HT-29 (cell line): ENCODE data around the gene OPHN1. TPM values are rescaled to one million over a fixed set of nuclear protein-coding genes. Genes with fewer than 3 reads are reported as not detected.

Experiments
- DNase-seq: peaks from one replicate; pipeline ENCODE4 v3.0.0-alpha.2; 2015; ENCODE audit warnings: low spot score
- total RNA-seq: library from RNA; depleted of rRNA; stranded (reverse); fragments of >200 nt; shearing (Covaris generic); gene quantifications from 2 replicates; pipeline ENCODE4 v1.2.3, GENCODE V29; 2014

Gene OPHN1
- total RNA-seq, 1 experiment from 2014 or later, result 17.7 TPM

DNA sequence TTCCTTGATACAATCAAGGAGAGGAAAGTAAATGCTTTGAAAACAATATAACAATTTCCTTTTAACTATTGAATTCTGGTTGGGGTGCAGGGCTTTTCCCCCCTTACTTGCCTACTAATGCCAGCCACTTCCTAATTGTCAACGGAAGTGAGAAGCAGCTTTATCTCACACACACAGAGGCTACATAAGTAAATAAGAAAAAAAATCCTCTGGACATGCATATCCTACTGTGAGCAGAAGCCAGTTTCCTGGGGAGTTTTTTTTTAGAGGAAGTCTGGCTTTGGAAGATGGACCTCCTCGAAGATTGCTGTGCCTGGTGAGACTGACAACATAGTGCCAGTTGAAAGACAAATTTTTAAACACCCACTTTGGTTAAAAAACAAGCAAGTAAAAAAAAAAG, 180.6 kb downstream of the OPHN1 start:
- no peak for DNase-seq

DNA sequence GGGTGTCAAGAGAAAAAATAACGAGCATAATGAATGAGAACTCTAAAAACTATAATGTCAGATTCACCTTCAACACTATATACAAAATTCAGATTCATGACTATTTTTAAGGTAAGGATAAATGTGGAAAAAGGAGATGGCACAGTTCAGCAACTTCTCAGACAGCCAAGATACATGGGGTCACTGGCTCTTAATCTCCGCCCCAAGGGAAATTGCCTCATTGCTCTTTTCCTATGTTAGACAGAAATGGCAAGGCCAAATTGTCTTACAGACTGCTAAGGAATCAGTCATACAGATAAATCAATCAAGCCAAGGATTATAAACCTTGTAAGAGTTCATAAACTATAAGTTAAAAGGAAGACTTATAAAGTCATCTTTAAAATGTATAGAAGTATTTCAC, 183.4 kb downstream of the OPHN1 start:
- no peak for DNase-seq

DNA sequence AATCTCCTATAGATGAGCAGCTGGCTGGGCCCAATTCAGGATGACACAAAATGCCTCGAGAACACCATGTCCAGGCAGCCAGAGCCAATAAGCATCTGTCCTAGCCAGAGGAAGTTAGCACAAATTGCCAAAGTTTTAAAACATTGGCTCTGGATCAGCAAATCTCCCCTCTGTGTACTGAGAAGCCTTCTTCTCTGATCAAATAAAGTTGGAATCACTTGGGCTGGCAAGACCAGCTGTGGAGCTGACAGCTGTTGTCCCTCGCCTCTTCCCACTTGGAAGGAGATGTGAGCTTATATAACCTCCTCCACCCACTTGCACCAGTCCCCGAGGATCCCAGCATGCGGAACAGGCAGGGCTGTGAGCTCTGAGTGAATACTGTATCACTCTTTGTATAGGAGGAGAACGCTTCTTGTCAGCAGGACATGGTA, 183.9 kb downstream of the OPHN1 start:
- DNase-seq, result no peak

DNA sequence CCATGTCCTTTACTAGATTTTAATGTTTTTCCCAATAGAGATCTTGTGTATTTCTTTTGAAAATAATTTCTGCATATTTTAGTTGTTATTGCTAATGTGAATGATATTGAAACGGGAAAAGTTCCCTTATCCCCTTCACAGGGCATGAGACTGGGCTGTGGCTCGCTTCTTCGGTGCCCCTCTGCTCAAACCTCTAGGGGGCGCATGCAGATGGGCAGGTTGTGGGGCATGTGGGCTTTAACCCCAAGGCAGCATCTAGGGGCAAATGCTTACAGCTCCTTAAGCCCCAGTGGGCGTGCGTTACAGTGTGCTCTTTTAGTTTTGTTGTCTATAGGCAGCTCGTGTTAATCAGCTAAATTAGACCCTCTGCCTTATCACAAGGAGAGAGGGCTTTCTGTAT, 194.7 kb downstream of the OPHN1 start:
- peak; percentile 10 for DNase-seq

DNA sequence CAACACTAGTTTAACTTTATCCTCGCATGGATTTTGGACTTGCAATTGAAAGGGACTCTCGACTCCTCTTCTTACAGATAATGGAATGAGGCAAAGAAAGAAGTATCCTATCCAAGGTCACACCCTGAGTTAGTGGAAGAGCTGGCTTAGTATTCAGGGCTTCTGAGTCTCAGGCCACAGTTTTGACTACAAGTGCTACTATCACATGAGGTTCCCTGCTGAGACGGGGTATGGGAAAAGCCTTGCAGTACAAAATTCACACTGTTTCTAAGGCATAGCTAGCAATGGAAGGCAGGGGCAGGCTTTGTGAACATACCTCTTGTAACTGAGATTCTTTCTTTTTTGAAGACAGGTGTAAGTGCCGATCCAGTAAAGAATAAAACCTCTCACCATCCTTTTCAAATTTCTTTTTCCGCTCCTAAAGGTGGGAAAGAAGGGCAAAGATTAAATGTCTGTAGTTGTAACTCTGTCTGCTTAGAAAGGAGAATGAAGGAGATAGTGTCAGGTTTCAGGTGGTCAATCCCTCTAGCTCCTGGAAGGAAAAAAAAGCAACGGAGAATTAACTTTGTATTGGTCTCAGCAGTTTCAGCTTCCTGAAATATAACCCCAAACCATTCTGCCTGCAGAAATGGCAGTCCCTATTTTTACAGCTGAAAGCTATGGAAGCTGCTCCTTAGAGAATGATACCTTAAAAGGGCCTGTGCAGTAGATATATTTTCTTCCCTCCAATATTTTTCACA, 199.0 kb downstream of the OPHN1 start:
- DNase-seq, result no peak

DNA sequence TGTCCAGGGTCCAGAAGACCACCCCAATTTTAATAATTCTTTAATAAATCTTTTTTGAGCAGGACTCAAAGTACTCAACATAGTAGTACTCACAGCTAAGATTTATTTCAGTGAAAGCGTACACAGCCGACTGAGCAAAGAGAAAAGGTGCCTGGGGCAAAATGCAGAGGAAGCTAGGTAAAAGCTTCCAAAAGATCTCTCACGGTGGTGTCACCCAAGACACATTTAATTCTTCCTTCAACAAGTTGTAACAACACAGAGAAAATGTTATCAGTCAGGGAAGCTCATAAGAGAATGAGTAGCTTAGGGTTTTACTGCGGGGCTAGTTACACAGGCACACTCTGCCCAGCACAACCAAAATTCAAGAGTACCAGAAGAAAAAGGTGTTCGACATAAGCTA, 201.1 kb downstream of the OPHN1 start:
- DNase-seq, result no peak

DNA sequence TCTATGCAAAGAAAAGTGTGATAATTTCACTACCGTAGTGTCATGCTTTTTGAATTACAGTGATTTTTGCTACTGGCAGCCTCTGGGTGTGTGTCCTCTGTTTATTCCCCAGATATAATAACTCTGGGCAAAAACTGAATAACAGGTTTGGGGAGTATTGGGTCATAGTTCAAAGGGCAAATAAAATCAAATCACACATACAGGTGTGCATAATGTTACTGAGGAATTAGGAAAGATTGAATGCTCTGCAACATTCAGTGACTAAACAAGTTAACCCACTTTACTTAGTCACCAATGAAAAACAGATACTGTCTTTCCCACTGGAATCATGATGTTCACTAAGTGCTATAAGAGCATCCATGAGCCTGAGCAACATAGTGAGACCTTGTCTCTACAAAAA, 224.3 kb downstream of the OPHN1 start:
- DNase-seq, result no peak

DNA sequence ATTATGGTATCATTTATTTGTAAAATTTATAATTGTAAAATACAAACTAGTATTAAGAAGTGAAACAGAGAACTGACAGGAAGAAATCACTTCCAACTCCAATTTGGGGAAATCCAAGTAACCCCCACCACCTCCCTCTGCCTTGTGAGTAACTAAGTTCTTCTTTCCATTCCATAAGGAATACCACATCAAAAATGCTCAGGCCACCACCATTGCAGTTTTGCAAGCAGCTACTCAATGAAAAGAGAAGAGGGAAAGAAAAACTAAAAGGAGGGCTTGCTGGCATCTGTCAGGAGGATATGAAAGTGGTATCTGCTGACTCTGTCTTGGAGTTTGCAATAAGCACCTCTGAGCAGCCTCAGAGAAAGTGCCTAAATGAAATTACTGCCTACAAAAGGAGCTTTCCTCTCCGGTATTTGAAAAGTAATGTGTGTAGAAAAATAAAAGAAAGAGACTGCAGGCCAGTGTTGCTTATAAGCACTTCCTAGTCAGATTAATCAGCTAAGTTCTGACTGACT, 228.7 kb downstream of the OPHN1 start:
- no peak for DNase-seq

DNA sequence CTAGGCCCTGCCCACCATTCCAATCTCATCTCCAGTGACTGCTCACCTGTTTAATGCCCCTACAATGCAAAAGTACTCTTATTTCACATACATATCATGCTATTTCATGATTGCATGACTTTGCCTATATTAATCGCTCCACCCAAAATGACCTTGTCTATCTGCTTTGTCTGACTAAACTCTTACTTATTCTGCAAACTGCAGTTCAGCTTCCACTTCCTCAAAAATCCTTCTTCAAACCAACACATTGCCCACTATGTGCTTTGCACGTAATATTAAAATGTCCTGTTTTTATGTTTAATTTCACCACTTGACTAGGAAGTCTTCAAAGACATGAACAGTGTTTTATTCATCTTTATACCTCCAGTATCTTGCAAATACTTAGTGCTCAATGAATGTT, 229.6 kb downstream of the OPHN1 start:
- DNase-seq, result no peak

DNA sequence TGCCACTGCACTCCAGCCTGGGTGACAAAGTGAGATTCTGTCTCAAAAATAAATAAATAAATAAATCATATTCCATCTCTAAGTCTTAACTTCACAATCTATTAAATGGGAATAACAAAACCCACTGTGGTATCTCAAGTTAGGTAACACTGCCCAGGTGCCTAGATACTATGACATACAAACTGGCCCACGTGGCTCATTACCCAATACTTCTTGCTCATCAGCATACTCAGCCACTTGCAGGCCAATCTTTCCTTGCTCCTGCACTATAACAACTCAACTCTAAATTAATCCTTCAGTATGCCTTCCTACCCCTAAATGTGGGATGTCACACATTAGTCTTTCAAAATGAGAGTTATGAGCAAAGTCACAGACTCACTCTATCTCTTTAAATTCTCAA, 230.1 kb downstream of the OPHN1 start:
- DNase-seq, result no peak

DNA sequence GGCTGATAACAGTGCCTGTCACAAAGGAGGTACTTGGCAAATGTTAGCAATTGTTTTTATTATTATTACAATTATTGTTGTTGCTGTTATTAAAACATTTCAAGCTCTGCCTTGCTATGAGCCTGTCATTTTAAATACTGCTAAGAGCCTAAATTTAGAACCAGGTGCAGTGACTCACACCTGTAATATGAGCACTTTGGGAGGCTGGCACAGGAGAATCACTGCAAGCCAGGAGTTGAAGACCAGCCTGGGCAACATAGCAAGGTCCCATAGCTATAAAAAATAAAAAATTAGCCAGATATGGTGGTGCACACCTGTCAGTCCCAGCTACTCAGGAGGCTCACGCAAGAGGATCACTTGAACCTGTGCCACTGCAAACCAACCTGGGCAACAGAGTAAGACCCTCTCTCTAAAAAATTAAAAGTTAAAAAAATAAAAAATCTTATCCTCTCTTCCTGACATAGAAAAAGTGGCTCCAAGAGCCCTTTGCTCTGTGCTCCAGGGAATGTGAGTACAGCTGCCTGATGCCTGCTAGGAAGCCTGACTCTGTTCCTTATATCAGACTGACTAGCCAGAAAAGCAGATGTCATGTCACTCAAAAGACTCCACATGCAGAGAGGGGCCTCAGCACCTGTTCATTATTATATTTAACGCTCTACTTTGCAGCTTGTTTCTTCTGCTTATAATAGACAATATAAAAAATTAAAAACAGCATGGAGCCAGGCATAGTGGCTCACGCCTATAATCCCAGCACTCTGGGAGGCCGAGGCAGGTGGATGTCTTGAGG, 234.0 kb downstream of the OPHN1 start:
- no peak for DNase-seq

DNA sequence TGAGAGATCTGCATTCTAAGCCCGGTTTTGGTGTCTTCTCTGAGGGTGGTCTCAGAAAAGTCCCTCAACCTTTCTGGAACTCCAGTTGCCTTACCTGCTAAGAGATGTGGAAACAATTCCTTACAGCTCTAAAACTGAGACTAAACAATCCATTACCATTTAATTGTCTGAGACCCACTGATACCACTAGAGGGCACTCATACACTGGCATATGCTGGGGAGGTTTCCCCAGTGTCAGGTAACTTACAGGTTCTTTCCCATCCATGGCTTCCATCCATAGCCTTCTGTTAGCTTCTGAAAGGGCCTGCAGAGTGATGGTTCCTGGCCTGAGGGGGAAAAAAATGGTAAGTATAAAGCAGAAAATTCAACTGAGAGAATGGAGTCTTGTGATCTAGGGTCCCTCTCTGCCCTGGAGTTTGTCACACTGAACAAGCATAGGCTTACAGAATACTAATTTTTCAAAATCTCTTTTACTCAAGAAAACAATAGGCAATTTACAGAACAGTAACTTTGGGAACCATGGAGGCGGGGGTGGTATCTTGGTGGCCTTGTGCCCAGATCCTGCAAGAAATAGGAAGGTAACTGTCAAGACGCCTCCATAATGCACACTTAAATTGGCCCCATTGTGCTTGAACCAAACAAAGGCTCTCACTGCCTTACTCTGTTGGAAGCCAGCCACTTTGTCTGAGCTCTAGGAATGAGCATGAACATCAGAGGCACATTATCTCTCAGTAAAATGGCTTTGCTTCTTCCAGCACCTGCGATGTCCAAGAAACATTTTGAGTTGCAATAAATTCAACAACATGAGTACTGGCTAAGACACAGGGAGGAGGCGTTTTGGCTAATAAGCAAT, 236.1 kb downstream of the OPHN1 start:
- DNase-seq, result peak; percentile 82

DNA sequence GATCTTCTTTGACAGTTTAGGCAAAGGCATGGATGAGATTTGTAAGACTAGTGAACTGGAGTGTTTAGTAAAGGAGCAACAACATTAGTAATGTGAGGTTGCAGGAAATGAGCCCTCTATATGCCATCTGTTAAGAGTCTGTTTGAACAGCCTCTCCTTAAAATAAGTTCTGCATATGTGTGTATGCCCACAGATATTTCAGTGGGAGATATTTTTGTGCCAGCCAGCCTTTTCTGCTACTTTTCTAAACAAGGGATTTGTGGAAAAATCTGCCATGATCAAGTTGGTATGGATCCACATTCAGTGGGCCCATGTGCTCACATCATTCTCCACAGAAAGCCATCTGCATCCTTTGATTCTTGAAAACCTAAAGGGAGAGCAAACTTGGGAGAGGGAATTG, 237.7 kb downstream of the OPHN1 start:
- DNase-seq, result no peak

DNA sequence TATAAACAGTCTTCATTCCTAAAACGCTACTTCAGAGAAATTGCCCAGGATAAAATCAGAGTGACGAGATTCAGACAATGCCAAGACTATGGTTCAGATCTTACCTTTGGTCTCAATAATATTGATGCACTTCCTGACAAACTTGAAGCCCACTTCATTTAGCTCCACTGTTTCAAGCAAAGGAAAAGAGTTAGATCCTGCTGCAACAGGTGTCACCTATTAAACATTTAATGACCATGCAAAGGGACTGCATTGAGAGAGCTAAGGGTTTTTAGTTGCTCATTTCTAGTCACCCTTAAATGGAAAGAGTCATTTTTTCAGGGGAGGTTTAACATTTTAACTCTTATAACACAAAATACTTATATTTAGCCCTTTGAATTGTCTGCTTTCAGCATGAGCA, 239.5 kb downstream of the OPHN1 start:
- DNase-seq, result no peak

DNA sequence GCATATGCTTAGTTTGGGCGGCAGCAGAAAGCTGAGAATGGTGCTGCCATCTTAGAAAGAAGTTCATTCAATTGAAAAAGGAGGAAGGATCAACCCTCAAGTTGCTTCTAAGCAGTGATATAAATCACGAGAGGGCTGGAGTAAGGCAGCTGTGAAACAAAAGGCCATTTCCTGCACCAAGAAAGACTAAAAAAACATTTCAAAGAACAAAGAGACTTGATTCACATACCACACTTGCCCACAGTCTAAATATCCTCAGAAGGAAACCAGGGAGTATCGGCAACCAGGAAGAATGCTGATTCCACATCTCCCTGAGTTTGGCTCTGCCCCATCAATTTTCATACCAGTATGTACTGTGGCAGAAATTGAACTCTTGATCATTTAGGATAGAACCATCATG, 240.1 kb downstream of the OPHN1 start:
- DNase-seq, result no peak

DNA sequence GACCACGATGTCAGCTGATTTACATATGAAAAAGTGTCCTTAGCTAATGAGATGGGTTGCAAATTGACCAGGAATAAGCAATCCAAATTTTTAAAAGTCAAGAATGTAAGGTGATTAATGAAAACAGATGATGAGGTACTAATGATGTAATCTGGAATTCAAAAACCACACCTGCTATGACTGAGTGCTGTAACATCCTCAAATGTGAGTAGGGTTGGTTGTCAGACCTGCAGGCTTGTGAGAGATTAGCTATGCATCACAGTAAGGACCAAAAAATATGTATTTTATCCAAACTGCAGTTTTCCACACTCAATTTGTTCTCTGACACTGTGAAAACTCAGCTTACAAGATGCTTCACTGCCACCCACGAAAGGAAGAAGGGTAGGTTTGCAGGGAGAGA, 242.5 kb downstream of the OPHN1 start:
- DNase-seq, result no peak

DNA sequence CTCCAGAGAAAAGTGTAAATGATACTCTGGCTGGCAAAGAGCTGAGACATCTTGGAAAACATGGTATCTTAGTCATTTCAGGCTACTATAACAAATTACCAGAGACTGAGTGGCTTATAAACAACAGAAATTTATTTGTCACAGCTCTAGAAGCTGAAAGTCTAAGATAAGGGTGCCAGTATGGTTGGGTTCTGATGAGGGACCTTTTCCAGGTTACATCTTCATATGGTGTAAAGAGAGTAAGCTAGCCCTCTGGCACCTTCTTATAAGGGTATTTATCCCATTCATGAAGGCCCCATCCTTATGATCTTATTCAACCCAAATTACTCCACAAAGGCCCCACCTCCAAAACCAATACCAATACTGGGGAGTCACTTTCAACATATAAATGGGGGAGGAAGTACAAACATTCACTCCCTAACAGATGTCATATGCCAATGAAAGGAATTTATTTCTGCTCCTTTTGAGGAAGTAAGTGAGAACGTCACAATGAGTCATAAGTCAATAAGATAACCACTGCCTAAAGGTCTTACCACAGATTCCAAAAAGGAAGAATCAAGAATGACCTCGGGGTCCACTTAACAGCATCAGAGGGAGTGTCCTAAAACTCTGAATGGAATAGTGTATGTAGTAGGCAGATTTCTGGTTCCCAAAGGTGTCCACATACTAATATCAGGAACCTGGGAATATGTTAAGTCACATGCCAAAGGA, 246.6 kb downstream of the OPHN1 start:
- DNase-seq, result peak; percentile 20

DNA sequence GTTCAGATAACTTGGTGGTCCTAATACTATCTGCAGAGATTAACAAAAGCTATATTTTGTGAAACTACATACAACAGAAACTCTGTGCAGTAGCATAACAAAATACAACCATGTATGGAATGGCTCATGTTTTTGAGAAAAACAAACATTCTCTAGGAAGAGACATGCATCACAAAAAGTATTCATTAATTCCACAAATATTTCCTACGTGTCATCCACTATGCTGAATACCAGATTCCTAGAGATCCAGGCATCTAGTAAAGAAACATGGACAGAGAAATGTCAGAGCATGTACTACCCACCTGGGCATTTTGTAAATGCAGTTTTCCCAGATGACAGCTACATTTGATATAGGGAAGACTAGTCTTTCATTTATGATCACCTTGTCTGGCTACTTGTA, 248.1 kb downstream of the OPHN1 start:
- no peak for DNase-seq

DNA sequence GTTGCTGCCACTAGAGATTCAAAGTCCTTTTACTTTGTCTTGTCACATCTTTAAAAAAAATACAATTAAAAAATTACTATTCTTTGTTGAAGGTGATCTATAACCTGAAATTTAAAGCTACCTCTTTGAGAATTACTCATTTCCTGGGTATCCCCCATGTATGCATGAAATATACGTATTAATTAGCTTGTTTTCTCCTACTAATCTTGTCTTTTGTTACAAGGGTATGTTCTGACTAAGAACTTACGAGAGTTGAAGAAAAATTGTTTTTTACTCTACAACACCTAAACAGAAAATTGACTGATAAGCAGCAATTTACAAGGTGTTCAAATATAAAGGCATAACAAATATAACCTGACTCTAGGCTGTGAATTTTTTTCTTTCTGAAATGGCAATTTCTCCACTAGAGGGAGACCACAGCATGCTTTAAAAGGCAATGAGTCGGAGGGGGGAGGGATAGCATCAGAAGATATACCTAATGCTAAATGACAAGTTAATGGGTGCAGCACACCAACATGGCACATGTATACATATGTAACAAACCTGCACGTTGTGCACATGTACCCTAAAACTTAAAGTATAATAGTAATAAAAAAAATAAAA, 249.6 kb downstream of the OPHN1 start:
- peak; percentile 63 for DNase-seq

DNA sequence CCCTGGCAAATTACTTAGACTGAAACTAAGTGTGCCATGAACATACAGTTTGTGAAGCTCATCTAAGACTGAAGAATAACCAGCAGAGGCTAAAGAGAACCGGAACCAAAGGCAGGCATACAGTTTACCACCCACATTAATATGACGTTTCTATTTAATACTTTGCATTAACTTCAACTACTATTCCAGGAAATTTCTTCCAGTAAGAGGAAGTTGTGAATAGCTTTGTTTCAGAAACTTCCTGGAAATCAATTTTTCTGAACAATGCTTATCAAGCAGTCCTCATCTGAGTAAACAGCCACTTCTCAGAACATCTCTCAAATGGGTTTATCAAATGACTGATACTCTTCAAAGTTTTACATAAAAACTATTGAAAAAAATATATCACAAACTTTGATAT, 252.7 kb downstream of the OPHN1 start:
- no peak for DNase-seq

DNA sequence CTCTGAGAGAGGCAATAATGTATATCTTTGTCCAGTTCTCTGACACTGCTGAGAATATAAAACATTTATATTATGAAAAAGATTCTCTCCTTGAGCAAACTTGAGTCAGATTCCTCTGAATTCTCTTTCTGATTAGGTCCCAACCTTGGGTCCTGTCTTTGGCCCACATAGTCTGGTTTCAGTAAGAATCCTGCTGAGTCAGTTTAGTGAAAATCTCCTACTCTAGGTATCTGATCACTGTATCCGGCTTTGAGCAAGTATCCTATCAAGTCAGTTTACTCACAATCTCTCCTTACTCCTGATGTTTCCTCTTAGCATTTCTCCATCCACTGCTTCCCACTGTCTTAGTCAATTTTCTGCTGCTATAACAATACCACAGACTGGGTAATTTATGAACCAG, 253.9 kb downstream of the OPHN1 start:
- DNase-seq, result no peak
